NCI-H128 (cell line): Measurements from ENCODE around the gene SART3.
"Not testable (repeated sequence)": the region's sequence is repeated elsewhere in the genome, so short reads cannot be mapped to it uniquely, and the experiment has no call there.

ENCODE experiments used
- DNase-seq: peaks from one replicate; lab custom pipeline; 2025; ENCODE audit not compliant: unreplicated experiment; lab: John Stamatoyannopoulos, UW

Gene SART3

DNA sequence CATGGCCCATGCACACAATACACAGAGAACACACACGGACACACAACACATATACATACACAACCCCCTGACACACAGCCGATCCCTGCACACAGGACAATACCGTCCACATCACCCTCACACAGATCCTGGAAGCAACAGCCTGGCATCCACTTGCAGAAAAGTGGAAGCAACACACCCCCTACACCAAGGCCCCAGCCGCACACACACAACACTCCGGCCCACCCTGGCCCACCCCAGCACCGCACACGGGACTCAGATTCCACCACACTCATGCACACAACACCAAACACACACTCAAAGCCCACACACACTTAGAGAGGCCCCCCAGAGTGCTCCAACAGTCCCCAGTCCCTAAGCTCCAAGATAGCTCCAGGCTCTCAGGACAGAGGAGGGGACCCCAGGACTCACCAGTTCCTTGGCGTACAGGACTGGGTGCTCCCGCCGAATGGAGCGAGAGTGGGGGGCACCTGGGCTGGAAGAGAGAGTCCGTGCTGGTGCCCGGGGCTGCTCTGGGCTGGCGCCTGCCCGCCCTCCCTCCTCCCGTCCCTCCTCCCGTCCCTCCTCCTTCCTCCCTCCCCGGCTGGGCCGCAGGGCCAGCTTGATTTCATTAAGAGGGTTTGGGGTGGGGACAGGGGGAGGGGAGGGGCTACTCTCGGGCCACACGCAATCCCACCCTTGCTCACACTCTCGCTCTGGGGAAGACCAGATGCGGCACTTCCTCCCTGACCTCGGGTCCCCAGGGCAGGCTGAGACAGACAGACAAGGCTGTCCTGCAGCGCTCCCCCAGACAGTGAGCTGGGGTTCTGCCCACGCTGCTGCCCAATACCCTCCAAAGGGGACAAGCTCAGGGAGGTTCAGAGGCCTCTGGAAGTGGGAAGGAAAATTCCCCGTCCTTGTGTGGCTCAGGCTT is 36.8 kb upstream of the SART3 start, which contains the start of gene TMEM119:
Gene TMEM119, minus strand, starts transcription at position 526 of the 913 bp plus-strand sequence. CDS start 5,701 bp downstream, outside the sequence.
- DNase-seq = no peak

DNA sequence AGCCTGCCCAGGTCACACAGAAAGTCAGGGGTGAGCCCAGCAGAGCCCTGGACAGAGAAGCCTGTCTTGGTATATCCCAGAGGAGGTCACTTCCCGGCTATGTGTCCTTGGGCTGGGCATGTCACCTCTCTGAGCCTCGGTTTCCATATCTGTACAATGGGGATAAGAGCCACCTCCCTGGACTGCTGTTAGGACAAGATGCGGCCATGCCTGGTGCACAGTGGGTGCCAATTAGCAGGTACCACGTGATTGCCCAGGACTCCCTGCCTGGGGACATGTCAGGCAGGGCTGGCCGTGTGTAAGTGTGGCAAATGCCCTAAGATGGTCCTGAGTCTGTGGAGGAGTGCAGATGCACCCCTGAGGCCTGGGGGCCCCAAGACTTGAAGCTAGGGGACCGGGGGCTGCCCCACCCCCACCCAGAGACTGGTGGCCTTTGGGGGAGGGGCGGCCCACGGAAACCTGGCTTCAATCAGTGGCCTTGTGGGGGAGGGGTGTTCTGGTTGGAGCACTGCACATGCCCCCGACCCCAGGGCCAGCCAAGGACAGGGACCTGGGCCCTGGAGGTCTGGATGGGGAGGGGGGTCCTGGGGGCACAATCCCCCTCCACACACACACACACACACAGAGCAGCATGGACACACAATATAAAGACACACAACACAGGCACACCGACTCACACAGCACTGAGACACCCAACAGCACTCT is 36.0 kb upstream of the SART3 start:
- DNase-seq = no peak

DNA sequence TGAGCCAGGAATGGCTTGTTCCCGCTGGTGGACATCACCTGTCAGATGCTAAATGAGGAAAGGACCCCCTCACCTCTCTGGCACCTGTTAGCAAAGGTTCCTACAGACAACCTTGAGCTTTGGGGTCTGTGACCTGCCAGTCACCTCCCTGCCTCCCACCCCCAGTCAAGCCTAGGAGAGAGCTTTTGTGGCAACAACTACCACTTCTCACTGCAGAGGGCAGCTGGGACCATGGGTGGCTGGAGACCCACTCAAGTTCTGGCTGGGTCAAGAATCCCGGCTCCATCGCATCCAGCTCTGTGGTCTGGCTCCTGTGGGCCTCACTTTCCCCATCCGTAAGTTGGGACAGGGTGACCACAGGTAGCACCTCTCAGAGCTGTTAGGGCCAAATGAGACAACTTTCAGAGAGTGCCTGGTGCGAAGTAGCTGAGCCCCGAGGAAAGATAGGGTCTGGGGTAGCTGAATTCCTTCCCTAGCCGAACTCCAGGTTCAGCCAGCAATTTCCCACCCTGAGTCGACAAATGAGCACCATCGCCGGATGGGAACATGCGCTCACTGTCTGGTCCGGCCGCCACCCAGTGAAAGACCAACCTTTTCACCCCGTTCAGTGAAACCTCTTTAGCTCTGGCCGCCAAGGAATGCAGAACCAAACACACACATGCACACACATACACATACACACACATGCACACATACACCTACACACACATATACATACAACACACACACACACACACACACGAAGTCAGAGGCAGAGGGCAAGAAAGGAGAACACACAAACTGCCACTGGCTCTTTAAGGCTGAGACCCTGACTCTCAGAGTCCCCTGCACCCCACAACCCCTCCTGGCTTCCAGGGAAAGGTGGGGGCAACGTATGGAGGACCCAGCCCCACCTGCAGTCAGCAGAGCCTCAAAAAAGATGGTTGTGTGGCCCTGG is 35.0 kb upstream of the SART3 start:
- DNase-seq = no peak

DNA sequence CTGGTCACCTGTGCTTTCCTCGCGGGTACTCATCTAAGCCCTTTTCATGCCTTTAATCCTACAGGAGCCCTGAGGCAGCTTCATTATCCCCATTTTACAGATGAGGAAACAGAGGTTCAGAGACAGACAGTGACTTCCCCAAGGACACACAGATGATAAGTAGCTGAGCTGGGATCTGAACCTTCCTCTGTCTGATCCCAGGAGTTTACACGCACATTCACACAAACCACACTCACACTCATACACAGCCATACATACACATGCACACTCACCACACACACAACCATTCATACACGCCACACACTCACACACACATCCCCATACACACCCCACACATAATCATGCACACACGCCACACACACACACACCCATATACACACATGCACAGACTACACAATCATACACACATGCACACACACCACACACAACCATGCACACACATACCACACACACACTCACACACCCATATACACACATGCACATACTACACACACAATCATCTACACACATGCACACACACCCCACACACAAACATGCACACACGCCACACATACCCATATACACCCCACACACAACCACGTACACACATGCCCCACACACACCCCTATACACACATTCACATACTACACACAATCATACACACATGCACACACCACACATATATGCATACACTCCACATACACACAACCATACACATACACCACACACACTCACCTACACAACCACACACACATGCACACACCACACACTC is 34.2 kb upstream of the SART3 start:
- DNase-seq = no peak

DNA sequence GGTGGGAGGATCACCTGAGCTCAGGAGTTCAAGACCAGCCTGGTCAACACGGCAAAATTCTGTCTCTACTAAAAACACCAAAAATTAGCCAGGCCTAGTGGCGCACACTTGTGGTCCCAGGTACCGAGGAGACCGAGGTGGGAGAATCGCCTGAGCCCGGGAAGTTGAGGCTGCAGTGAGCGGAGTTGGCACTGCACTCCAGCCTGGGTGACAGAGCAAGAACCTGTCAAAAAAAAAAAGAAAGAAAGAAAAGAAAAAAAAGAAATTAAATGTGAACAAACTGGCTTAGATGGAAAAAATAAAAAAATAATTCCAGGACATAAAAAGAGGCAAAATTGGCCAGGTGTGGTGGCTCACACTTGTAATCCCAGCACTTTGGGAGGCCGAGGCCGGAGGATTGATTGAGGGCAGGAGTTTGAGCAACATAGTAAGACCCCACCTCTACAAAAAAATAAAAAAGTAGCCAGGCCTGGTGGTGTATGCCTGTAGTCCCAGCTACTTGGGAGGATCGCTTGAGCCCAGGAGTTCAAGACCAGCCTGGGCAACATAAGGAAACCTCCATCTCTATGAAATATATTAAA is 33.4 kb upstream of the SART3 start:
- DNase-seq = no peak

DNA sequence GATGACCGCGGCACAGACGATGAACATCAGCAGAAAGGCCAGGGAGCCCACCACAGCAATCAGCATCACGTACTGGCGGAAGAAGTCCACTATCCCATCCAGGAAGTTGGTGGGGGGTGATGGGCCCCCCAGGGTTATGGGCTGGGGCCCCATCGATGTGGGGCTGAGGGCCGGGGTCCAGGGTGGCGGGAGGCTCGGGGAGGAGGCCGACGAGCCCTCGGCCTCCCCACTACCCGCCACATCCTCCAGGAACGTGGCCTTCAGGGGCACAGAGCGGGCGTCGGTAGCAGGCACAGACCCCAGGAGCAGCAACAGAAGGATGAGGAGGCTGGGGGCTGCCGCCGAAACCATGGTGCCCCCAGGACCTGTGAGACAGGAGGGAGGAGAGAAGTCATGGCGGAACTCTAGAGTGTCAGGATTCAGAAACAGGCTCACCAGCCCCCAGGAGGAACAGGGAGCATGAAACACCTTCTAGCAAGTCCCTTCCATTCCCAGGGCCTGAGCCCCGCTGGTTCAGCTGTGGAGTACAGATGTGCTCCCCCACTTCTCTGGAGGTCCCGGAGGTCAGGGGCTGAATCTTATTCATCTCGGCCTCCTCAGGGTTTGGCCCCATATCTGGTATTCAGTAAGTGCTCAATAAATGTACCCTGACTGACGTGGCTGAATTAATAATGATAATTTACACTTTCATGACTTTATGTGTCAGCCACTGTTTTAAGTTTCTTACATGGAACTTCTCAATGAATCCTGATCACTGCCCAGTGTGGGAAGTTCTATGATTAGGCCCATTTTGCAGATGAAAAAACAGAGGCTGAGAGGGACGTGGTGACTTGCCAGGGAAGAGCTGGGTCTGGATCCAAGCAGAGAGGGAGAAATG is 31.3 kb upstream of the SART3 start:
- DNase-seq = no peak

DNA sequence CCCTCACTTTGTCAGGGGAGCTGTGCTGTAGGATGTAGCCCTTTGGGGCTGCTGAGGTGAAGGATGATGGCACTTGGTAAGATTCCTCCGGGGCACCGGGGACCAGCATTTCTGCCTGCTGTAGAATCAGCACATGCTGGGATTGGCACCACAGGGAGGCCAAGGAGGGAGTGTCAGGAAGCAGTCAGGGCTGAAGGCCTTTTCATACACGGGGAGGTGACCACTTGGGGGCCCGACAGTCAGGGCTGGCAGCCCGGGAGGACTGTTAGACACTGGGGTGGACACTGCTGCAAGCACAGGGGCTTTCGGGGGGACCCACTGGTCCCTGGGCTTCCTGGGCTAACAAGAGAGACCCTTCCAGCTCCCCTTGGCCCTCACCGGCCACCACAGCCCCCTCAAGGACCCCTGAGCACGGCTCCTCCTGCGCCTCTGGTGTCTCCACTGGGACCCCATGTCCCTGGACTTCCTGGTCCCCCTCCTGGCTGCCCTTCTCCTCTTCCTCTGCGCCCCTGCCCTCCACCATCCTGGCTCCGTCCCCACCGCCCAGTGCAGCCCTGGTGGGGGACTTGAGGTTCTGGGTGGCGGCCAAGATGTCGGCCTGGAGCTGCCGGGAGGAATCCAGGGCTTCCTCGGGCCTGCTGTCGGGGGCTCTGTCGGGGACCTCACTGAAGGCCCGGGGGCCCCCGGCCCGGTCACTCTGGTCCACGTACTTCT is 30.5 kb upstream of the SART3 start:
- DNase-seq = no peak

DNA sequence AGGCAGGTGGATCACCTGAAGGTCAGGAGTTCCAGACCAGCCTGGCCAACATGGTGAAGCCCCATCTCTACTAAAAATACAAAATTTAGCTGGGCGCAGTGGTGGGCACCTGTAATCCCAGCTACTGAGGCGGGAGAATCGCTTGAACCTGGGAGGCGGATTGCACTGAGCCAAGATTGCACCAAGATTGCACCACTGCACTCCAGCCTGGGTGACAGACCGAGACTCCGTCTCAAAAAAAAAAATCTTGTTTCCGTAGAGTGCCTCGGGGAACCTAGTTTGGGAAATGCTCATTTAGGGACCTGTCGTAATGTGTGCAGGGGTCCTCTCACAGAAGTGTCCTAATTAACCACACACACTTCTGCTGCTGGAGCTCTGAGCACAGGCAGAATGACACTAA is 29.5 kb upstream of the SART3 start:
- not testable (repeated sequence) for DNase-seq

DNA sequence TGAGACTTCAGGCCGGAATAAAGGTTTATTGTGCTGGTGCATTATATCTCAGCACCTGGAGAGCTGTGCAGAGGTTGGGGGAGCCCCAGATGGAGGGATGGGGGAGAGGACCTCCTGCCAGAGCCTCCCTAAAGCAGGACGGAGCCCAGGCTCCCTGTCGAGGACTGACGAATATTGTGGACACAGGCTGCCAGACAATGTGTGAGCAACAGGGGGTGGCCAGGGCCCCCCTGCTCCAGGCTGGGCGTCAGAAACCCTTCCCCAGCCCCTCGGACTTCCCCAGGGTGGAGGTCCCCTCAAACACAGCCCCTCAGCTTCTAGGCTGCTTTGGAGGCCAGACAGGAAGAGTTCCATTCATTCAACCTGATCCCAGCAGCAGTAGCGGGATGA is 28.9 kb upstream of the SART3 start:
- no peak for DNase-seq

DNA sequence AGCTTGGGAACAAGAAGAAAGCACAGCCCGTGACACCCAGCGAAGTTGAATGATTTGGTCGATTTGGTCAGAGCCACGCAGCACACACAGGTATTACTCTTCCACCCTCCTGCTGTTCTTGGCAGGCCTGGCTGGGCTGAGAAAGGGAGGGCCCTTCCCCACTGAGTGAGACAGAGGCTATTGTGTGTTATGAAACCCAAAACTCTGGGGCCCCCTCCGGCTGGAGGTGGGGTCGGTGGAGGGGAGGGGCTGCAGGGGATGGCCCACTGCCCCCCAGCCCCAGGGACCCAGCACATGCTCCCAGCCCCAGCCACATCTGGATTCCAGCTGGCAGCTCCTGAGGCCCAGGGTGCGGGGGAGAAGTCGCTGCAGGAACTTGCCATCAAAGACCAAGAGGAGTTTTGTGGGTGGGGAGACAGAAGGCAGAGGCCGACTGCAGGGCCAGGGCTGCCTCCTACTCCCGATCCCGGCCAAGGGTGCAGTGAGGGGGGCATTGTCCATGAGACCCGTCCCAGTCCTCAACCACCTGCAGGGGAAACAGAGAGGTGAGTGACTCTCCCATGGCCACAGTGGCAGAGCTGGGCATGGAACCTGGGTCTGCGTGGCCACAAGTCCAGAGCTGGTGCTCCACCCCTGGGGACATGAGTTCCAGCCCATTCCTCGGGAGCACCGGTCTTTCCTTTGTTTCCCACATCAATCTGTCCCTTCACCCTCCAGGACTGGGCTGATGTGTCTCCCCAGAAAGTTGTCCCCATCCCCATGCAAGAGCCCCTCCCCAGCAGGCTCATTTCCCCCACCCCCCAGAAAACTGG is 28.3 kb upstream of the SART3 start:
- DNase-seq = no peak

DNA sequence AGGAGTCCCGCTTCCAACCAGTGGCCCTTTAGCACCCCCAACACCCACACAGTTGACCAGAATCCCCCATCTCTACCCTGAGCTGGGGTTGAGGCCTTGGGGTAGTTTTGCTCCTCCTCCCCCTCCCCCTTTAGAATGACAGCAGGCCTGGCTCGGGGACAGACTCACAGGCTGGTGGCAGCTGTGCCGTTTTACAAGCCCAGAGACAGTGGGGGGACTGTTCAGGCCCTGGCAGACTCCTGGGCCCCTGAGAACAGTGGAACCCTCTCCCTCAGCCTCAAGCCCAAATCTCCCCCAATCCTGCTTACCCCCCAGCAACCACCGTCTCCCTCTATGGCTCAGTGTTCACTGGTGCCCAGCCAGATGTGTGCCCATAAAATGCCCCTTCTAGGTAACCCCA is 26.9 kb upstream of the SART3 start:
- no peak for DNase-seq

DNA sequence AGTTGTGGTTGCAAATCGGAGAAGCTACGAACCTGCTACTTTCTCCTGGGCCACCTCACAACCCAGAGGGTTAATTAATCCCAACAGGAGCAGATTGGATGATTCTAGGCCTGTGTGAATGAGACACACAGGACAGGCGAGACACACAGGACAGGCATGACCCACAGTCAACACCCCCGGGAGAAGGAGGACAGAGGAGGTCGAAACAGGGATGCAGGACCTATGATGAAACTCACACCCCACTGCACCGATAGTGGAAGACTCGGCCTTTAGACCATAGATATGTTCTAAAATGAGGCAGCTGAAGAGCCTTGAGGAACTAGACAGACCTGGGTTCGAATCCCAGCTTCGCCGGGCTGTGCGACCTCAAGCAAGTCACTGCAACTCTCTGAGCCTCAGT is 25.3 kb upstream of the SART3 start:
- DNase-seq = no peak

DNA sequence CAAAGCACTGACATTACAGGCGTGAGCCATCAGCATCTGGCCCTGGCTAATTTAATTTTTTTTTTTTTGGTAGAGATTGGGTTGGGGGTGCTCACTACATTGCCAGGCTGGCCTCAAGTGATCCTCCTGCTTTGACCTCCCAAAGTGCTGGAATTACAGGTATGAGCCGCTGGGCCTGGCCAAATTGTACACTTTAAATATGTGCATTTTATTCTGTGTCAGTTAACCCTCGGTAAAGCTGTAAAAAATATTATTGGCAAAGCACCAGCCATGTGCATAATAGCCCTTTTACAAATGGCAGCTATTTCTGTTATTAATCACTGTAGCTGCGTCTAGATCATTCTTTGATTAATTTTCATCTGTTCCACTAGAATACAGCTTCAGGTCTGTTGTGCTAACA is 24.9 kb upstream of the SART3 start:
- DNase-seq = no peak

DNA sequence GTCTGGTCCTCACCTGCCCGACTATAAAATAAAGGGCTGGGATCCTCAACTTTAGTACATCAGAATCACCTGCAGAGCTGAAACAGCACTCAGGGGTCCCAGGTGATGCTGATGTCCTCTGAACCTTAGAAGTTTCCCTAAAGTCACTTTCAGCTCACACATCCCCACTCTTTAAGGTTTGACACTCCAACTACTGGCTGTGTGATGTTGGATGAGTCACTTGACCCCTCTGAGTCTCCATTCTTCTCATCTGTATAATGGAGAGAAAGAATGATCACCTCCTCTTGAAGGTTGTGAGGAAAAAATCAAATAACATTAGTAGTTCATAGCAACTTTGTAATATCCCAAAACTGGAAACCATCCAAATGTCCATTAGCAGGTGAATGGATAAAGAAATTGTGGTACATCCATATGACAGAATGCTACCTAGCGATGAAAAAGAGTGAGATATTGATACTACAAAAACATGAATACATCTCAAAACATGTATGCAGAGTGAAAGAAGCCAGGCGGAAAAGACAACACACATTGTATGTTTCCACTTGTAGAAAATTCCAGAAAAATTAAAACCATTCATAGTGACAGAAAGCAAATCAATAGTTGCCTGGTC is 23.6 kb upstream of the SART3 start:
- DNase-seq = no peak

DNA sequence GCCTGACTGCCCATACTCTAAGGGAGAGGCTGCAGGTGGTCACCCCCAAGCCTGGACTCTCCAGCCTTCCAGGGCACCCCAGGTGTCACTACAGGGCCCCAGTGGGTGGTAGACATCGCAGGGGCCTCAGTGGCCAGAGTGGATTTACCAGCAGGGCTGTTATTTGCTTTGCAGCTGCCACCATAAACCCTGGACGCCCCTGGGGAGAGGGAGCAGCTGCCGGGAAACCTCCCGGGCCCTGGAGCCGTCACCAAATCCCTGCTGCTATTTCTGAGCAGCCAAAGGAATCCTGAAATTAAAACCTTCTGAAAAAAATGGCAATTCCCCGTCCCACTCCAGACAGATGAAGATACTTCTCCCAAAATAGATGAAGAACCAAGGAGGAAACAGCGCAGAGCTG is 23.0 kb upstream of the SART3 start:
- DNase-seq = no peak

DNA sequence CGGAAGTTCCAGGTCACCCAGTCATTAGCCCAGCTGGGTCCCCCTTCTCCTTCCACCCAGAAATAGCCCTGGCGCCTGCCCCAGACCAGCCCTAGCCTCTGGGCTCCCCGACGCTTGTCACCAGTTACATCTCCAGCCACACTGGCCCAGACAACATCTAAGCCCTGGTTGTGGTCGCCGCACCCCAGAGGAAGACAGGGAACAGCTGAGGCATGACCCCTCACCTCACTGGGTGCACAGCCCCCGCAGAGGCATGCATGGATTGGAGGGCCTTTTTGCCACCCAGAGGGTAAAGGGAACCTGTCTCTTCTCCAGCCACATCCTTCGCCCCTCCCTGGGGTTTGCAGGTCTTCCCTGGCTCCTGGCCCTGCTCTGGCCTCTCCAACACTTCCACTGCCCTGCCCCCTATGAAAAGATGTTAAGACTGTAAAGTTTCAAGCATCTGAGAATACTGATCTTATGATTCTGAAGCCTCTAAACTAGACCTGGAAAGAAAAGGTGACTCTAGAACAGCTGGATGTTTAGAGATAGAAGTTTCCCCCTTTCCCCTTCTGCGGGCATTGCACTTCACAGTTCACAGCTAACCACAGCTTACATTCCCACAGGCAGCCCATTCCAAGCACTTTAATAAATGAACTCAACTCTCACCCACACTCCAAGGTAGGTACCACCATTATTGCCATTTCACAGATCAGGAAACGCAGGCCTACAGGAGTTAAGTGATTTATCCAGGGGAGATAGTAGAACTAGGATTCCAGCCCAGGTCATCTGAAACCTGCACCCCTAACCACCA is 22.2 kb upstream of the SART3 start:
- no peak for DNase-seq

DNA sequence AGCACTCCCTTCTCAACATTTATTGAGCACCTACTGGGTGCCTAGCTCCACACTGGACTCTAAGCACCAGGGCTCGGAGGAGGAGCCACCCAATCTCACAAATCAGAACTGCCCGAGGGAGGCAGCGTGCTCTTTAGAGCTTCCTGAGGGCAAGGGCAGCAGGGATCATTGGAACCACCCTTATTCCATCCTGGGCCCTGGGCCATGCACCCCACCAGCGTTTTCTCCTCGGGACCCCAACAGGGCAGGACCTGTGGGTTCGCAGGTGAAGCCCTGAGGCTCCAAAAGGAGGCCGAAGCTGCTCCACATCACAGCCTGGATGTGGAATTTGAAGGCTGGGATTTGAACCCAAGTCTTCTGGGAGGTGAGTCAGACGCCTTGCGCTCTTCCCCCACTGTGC is 21.5 kb upstream of the SART3 start:
- no peak for DNase-seq
